ENCODE results near the gene POLD3.

POLD3 gene

GRCh38 chr11:74673693-74674360 lies 81.4 kb downstream of the POLD3 start:
- no peak for DNase-seq (ENCODE audit: low read depth in 2 of 2)

GRCh38 chr11:74675761-74676160 lies 83.4 kb downstream of the POLD3 start:
- DNase-seq (ENCODE audit: low read depth in 2 of 2), result no peak

- DNase-seq (ENCODE audit: low read depth in 2 of 2), result no peak
Observed at GRCh38 chr11:74676596-74676995, 84.2 kb downstream of the POLD3 start.

- DNase-seq (ENCODE audit: low read depth in 2 of 2), result no peak
Observed at GRCh38 chr11:74677131-74677530, 84.7 kb downstream of the POLD3 start.

- DNase-seq (ENCODE audit: low read depth in 2 of 2), result no peak
Observed at GRCh38 chr11:74678041-74678440, 85.7 kb downstream of the POLD3 start.

GRCh38 chr11:74678591-74679512 lies 86.5 kb downstream of the POLD3 start:
- DNase-seq (ENCODE audit: low read depth in 2 of 2), result no peak

DNA sequence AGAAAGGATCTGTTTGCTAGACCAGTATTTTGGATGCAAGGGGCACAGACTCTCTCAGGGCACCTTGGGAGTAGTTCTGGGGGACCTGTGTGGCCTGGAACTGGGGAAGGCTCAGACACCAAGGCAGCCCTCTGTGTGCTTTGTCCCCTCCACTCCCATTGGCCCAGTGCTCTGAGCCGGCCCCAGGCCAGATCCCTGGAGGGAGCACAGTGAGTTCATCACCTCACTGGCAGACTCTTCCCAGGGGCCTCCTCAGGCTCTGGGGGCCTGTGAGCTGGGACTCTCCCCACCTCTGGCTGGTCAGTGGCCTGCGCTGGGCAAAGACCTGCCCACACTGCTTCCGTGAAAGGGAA lies 87.1 kb downstream of the POLD3 start:
- DNase-seq (ENCODE audit: low read depth in 2 of 2), result no peak

DNA sequence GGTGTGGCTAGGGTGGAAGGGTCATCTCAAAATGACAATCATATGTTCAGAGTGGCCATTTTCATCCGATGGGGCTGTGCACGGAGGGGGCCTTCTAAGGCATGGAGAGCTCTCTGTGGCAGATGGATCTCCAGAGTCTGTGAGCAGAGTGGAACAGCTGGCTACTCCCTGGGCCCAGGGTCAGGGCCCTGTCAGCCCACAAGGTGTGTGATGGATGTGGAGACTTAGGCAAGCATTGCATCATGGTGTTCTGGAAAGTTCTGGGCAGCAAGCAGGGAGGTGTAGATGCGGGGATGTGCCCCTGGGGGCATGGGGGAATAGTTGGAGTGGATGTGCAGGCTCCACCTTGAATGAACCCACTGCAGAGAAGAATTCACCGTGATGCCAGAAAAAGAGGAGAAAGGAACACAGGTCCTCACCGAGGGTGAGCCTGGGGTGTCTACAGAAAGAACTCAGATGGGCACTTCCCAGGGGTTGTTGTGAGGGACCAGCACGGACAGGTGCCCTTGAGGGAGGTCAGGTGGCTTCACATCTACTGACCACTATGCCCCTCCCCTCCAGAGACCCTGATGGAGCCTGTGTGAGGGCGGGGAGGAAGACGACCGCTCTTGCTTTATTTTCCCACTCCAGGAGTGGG lies 87.8 kb downstream of the POLD3 start:
- DNase-seq (ENCODE audit: low read depth in 2 of 2), result no peak

- no peak for DNase-seq (ENCODE audit: low read depth in 2 of 2)
Observed at GRCh38 chr11:74680703-74681531, 88.5 kb downstream of the POLD3 start.

- no peak for DNase-seq (ENCODE audit: low read depth in 2 of 2)
Observed at GRCh38 chr11:74681686-74682651, 89.6 kb downstream of the POLD3 start.

- no peak for DNase-seq (ENCODE audit: low read depth in 2 of 2)
Observed at GRCh38 chr11:74682731-74683278, 90.4 kb downstream of the POLD3 start.

DNA sequence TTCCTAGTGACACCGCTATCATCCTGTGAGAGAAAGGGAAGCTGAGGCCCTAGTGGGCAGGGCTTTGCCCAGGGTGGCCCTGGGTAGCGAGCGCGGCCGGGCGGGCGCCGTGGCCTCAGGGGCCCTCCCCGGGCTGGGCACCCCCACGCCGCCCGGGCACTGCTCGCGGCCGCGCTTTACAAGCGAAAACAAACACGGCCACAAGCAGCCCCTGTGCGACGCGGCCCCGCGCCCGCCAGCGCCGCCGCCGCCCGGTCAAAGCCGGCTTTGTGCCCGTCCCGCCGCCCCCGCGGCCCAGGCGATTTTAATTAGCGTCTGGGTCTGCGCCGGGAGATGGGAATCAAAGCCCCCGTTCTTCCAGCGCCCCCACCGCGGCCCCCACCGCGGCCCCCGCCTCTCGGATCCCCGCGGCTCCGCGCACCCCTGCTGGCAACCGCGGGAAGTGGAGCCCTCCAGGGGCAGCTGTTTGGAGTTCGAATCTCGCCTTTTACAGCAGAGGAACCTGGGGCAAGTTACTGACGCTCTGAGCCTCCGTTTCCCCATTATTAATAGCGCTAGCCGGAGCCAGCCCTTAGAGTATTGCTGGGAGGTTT lies 91.0 kb downstream of the POLD3 start:
- DNase-seq (ENCODE audit: low read depth in 2 of 2), result no peak

- no peak for DNase-seq (ENCODE audit: low read depth in 2 of 2)
Observed at GRCh38 chr11:74683941-74684481, 91.6 kb downstream of the POLD3 start.

GRCh38 chr11:74684661-74685060 lies 92.3 kb downstream of the POLD3 start:
- DNase-seq (ENCODE audit: low read depth in 2 of 2), result no peak

GRCh38 chr11:74685338-74685737 lies 93.0 kb downstream of the POLD3 start:
- DNase-seq (ENCODE audit: low read depth in 2 of 2), result no peak

DNA sequence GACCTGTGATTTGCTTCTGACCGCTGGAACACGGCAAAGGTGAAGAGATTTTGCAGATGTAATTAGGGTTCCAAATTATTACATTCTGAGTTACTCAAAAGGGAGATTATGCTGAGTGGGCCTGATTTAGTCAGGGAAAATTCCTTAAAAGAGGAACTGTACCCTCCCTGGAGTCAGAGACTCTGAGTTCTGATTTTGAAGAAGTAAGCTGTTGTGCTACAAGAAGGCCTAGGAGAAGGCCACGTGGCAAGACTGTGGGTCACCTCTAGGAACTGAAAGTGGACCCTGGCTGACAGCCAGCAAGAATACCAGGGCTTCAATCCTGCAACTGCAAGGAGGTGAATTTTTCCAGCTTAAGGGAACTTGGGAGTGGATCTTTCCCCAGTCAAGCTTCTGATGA lies 93.5 kb downstream of the POLD3 start:
- no peak for DNase-seq (ENCODE audit: low read depth in 2 of 2)

DNA sequence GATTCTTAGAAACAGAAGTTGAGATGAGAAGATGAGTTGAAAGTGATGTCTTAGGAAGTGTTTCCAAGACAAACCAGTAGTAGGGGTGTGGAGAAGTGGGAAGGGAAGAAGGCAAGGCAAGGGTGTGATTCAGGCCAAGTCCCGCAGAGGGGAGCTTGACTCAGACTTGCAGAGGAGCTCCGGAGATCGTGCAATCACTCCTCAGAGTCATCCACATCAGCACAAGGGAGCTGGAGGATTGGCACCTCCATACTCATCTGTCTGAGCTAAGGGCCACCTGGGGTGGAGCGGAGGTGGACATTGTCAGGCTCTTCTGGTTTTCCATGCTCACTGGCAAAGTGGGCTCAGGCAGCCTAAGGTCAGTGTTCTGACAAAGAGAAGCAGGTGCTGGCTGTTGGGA lies 94.4 kb downstream of the POLD3 start:
- no peak for DNase-seq (ENCODE audit: low read depth in 2 of 2)

DNA sequence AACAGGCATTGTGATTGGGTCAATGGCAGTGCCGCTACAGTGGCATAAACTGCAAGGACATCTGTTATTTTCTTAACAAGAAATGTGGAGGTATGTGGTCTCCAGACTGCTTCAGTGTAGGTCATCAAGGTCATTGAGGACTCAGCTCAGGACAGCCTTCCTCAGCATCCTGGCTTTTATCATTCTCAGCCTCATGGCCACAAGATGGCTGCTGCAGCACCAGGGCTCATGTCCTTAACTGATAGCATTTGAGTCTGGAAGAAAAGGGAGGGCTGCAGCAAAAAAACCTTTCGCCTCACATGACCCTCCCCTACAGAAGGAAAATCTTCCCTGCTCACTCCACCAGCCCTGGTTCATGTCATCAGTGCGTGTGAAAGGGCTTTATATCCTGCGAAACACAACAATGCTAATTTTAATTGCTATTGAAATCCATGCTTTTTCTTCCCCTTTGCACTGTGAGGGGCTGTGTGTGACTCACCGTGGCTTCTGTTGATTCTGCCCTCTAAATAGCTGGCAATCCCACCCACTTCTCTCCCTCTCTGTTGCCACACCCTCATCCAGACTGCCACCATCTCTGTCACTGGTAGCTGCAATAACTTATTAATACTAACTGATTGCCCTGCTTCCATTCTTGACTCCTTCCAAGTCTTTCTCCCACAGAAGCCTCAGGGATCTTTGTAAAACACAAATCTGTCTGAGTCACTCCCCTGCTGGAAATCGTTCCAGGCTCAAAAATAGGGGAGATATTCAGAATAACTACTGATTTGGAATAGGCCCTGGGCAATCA lies 95.0 kb downstream of the POLD3 start:
- no peak for DNase-seq (ENCODE audit: low read depth in 2 of 2)

DNA sequence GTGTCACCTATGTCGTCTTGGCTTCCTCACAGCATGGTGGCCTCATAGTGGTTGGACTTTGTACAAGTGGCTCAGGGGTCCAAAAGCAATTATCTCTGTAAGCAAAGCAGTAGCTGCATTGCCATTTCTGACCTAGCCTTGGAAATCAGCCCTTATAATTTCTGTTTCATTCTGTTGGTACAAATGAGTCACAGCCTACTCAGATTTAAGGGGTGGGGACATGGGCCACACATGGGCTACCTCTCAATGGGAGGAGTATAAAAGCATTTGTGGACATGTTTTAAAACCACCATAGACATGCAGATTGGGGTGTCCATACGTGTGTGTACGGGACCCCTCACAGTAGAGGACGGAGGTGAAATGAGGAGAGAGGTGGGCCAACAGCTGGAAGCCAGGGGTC lies 97.3 kb downstream of the POLD3 start:
- DNase-seq (ENCODE audit: low read depth in 2 of 2), result no peak

Data from stimulated activated CD8-positive, alpha-beta memory T cell treated with anti-CD3 and anti-CD28 coated beads, Interleukin-15, amount 100 ng/mL, for 48 hours (primary cell).